HEK293T (cell line): ENCODE data around the gene MRPS27.

Source experiments
- CTCF ChIA-PET: fragments of 350-600 bp; formaldehyde crosslinking; extraction: SDS; loops from one replicate; lab custom pipeline; 2021; ENCODE audit warnings: antibody characterized with exemption, inconsistent platforms; lab: Yijun Ruan, JAX
- POLR2A ChIA-PET: fragments of 350-600 bp; formaldehyde crosslinking; extraction: SDS; loops from one replicate; lab custom pipeline; 2020; ENCODE audit warnings: antibody characterized with exemption, inconsistent platforms; lab: Yijun Ruan, JAX
- DNase-seq: peaks from one replicate; pipeline ENCODE4 v3.0.0; 2012; ENCODE audit warnings: mixed read lengths; ENCODE audit errors: extremely low spot score
- ARNT ChIP-seq: fragments of 450-650 bp; IDR thresholded peaks from 2 replicates; pipeline ENCODE4 v1.6.1; 2017; ENCODE audit warnings: mild to moderate bottlenecking
- BHLHE40 ChIP-seq: fragments of 450-650 bp; IDR thresholded peaks from 2 replicates; pipeline ENCODE4 v1.6.1; 2016; ENCODE audit warnings: mild to moderate bottlenecking, moderate library complexity, borderline replicate concordance
- CTBP1 ChIP-seq: fragments of 450-650 bp; IDR thresholded peaks from 2 replicates; pipeline ENCODE4 v1.6.1; 2016; ENCODE audit warnings: borderline replicate concordance
- ELF4 ChIP-seq: fragments of 450-650 bp; IDR thresholded peaks from 2 replicates; pipeline ENCODE4 v1.6.1; 2017; ENCODE audit warnings: antibody characterized with exemption
- FOXA1 ChIP-seq: fragments of 450-650 bp; IDR thresholded peaks from 2 replicates; pipeline ENCODE4 v1.6.1; 2016; ENCODE audit warnings: mild to moderate bottlenecking
- FOXK2 ChIP-seq: fragments of 450-650 bp; IDR thresholded peaks from 2 replicates; pipeline ENCODE4 v1.6.1; 2016; ENCODE audit warnings: mild to moderate bottlenecking
- FOXM1 ChIP-seq: fragments of 450-650 bp; IDR thresholded peaks from 2 replicates; pipeline ENCODE4 v1.6.1; 2017; ENCODE audit warnings: mild to moderate bottlenecking, borderline replicate concordance
- HDGF ChIP-seq: fragments of 450-650 bp; IDR thresholded peaks from 2 replicates; pipeline ENCODE4 v1.6.1; 2017; ENCODE audit warnings: antibody characterized with exemption, borderline replicate concordance
- L3MBTL2 ChIP-seq: fragments of 450-650 bp; conservative IDR thresholded peaks from 2 replicates; pipeline ENCODE4 v1.6.1; 2016; ENCODE audit warnings: mild to moderate bottlenecking
- LEF1 ChIP-seq: fragments of 450-650 bp; IDR thresholded peaks from 2 replicates; pipeline ENCODE4 v1.6.1; 2017; ENCODE audit warnings: mild to moderate bottlenecking, borderline replicate concordance
- NFRKB ChIP-seq: fragments of 450-650 bp; IDR thresholded peaks from 2 replicates; pipeline ENCODE4 v1.6.1; 2016; ENCODE audit warnings: mild to moderate bottlenecking, moderate library complexity
- PKNOX1 ChIP-seq: fragments of 450-650 bp; IDR thresholded peaks from 2 replicates; pipeline ENCODE4 v1.6.1; 2016
- SP1 ChIP-seq: fragments of 450-650 bp; IDR thresholded peaks from 2 replicates; pipeline ENCODE4 v1.6.1; 2017
- SUZ12 ChIP-seq: fragments of 450-650 bp; IDR thresholded peaks from 2 replicates; pipeline ENCODE4 v1.6.1; 2016; ENCODE audit warnings: mild to moderate bottlenecking
- TARDBP ChIP-seq: fragments of 450-650 bp; IDR thresholded peaks from 2 replicates; pipeline ENCODE4 v1.6.1; 2016
- ZNF384 ChIP-seq: fragments of 450-650 bp; IDR thresholded peaks from 2 replicates; pipeline ENCODE4 v1.6.1; 2016

MRPS27 gene

GRCh38 chr5:72272398-72272797, 47.6 kb downstream of the MRPS27 start:
- POLR2A ChIA-PET, result no interaction called here
- no peak for DNase-seq
- TF ChIP-seq LEF1 (no peak), SP1 (no peak), TARDBP (no peak), CTBP1 (no peak), SUZ12 (no peak), ARNT (no peak), PKNOX1 (no peak), FOXM1 (no peak), NFRKB (no peak), L3MBTL2 (no peak), FOXK2 (no peak), ZNF384 (no peak), ELF4 (no peak), FOXA1 (no peak), HDGF (no peak), BHLHE40 (no peak)
- CTCF ChIA-PET, result no interaction called here

- DNase-seq, result no peak
- ChIA-PET CTCF (no interaction called here), POLR2A (no interaction called here)
- TF ChIP-seq NFRKB, result no peak
- TF ChIP-seq ELF4, result no peak
- no peak for TF ChIP-seq FOXM1
- TF ChIP-seq ZNF384, result no peak
- no peak for TF ChIP-seq PKNOX1
- TF ChIP-seq FOXK2, result no peak
- no peak for TF ChIP-seq FOXA1
- no peak for TF ChIP-seq SP1
- no peak for TF ChIP-seq BHLHE40
- no peak for TF ChIP-seq ARNT
- no peak for TF ChIP-seq CTBP1
- no peak for TF ChIP-seq LEF1
Observed at GRCh38 chr5:72271702-72272101, 48.3 kb downstream of the MRPS27 start.

- CTCF ChIA-PET, result no interaction called here
- POLR2A ChIA-PET, result no interaction called here
- DNase-seq, result no peak
- TF ChIP-seq FOXM1 (no peak), ARNT (no peak), PKNOX1 (no peak), FOXK2 (no peak), CTBP1 (no peak), ELF4 (no peak), SP1 (no peak), SUZ12 (no peak), FOXA1 (no peak), LEF1 (no peak), TARDBP (no peak), HDGF (no peak), NFRKB (no peak), L3MBTL2 (no peak), ZNF384 (no peak), BHLHE40 (no peak)
Observed at GRCh38 chr5:72270037-72270436, 50.0 kb downstream of the MRPS27 start.

GRCh38 chr5:72269411-72269780, 50.6 kb downstream of the MRPS27 start:
- POLR2A ChIA-PET, result no interaction called here
- TF ChIP-seq BHLHE40 (no peak), ARNT (no peak), NFRKB (no peak), FOXA1 (no peak), ELF4 (no peak), SUZ12 (no peak), SP1 (no peak), LEF1 (no peak), ZNF384 (no peak), L3MBTL2 (no peak), CTBP1 (no peak), TARDBP (no peak)

GRCh38 chr5:72268753-72269410, 51.2 kb downstream of the MRPS27 start:
- ChIA-PET POLR2A (no interaction called here), CTCF (interaction anchor here (0.6 to 1.1 kb wide), 4 partner anchors 11 to 152 kb away, joined by 3 to 9 read pairs (median 3); no protein-coding TSS in a partner anchor)
- DNase-seq, result peak; percentile 39
- TF ChIP-seq NFRKB, result no peak
- no peak for TF ChIP-seq LEF1
- no peak for TF ChIP-seq ARNT
- TF ChIP-seq FOXM1, result no peak
- TF ChIP-seq BHLHE40, result no peak
- TF ChIP-seq L3MBTL2, result no peak
- TF ChIP-seq CTBP1, result no peak
- TF ChIP-seq FOXA1, result no peak
- TF ChIP-seq SP1, result no peak
- no peak for TF ChIP-seq TARDBP
- TF ChIP-seq HDGF, result no peak
- no peak for TF ChIP-seq FOXK2
- no peak for TF ChIP-seq PKNOX1
- TF ChIP-seq ZNF384, result no peak

More at GRCh38 chr5:72269411-72269780, 50.6 kb downstream of the MRPS27 start:
- CTCF ChIA-PET, result interaction anchor here (0.6 kb wide), 2 partner anchors 24 to 152 kb away, joined by 3 read pairs; no protein-coding TSS in a partner anchor
- no peak for DNase-seq
